GM19463 (cell line): ENCODE data around the gene SLC16A2.

Experiments
- ATAC-seq: cut with Tn5 transposase; IDR thresholded peaks from one replicate; pipeline ENCODE4 v1.9.1; 2021; ENCODE audit warnings: mild to moderate bottlenecking, moderate library complexity; ENCODE audit not compliant: unreplicated experiment

Gene SLC16A2

DNA sequence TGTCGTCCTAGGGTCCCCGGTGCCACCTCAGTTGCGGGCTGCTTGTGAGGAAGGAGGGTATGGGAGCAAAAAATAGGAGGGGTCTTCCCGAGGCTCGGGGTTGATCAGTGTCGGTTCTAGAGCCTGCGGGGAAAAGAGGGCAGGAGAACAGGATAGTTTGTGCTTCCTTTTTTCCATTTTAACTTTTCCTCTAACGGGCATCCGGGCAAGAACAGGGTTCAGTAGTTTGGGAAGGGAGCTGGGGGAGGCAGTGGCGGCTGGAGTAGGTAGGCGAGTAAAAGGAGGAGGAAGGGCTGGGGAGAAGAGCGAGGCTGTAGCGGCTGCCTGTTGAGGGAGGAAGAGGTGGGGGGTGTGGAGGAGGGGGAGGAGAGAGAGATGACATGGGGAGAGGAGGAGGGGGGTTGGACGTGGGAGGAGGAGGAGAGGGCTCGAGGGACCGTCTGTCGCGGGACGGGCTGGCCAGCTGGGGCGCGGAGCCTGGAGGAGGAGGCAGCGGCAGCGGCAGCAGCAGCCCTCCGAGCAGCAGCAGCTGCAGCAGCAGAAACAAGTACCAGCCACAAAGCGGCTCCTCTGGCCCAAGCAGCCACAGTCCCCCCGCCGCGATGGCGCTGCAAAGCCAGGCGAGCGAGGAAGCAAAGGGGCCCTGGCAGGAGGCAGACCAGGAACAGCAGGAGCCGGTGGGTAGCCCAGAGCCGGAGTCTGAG lies at the start of gene SLC16A2:
Gene SLC16A2 (plus strand): TSS at position 458 of the 704 bp plus-strand sequence. CDS start 145 bp downstream, at position 603.
- no peak for ATAC-seq

DNA sequence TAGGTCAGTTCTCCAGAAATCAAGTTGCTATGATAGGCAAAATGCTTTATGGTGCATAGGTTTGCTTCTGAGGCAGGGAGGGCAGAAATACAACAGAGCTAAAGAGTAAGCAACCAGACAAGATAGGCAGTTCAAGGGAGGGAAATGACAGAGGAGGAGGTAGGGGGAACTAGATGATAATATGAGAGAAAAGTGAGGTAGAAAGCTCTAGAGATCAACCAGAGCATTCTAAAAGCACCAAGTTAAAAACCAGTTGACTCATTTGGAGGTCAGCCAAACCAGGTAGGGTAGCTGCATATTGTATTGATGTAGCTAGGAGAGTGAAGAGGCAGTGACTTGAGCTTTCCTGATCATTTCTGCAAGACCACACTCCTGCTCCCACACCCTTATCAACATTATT lies 49.0 kb upstream of the SLC16A2 start:
- no peak for ATAC-seq

DNA sequence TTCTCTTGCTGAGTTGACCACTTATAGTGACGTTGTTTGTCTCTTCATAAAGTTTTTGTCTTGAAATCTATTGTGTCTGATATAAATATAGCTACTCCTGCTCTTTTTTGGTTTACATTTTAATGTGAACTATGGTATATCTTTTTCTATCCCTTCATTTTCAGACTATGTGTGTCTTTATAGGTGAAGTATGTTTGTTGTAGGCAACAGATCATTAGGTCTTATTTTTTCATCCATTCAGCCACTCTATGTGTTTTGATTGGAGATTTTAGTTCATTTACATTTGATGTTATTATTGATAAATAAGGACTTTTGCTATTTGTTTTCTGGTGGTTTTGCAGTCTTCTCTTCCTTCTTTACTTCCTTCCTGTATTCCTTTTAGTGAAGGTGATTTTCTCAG lies 44.0 kb upstream of the SLC16A2 start:
- ATAC-seq: no peak

DNA sequence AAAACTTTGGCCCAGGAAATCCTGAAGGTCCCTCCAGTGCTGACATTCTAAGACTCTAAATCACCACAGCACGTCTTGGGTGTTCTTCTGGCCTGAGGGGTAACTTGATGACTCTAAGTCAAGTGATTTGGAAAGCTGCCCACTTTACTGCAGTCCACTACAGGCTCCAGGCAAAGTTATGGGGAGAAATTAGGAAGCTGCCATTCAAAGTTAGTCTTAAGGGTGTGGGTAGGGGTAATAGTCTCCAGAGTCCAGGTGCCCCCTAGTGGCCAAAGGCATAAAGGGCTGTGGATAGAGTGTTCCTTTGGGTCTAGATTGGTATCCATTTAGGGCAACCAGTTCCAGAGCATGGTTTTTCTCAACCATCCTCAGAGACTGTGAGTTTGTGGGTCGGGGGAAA lies 38.7 kb upstream of the SLC16A2 start:
- peak; percentile 68 for ATAC-seq

DNA sequence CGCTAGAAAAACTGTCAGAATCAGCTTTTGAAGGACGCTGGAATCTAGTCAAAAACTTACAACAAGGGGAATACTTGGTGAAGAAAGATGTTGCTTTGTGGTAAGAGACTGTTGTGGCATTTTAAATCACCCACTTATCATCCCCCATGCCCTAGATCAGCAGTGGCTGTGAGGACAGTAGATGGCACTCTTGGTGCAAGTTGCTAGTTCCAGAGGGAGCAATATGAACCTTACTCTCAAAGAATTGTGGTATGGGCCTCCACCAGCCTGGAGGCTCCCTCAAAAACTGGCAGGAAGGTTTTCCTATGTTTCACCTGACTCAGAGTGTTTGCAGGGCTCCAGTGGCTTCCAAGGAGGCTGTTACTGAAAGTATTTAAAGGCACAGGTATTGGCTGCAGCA lies 37.7 kb upstream of the SLC16A2 start:
- peak; percentile 56 for ATAC-seq

DNA sequence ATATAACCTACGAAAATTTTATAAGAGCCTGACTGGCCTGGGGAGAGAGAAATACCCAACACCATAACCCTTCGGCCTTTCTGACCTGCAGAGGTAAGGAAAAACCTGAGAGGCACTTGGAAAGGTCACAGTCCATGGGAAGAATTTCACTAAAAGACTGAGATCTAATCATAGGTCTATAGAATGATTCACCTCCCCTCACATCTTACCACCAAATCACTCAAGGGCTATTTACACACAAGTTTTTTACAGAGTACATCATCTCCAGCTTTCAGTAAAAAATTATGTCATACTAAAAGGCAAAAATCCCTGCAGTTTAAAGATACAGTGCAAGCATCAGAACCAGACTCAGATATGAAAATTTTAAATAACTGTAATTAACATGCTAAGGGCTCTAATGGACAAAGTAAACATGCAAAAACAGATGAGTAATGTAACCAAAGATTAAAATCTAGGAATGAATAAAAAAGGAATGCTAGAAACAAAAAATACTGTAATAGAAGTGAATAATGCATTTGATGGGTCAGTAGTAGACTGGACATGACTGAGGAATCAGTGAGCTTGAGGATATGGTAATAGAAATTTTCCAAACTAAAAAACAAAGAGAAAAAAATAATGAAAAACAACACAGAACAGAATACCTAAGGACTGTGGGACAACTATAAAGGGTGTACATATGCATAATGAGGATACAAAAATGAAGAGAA lies 32.1 kb upstream of the SLC16A2 start:
- no peak for ATAC-seq

DNA sequence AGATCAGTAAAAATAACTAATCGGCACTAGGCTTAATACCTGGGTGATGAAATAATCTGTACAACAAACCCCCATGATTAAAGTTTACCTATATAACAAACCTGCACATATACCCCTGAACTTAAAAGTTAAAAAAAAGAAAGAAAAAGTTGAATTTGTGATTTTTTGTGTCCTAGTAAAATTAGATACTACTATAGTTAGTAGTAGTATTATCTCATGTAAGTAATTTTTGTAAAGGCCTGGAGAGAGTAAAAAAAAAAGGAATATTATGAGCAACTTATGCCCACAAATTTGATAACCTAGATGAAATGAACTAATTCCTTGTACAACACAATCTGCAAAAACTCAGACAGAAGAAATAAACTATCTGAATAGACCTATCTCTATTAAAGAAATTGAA lies 25.7 kb upstream of the SLC16A2 start:
- no peak for ATAC-seq

DNA sequence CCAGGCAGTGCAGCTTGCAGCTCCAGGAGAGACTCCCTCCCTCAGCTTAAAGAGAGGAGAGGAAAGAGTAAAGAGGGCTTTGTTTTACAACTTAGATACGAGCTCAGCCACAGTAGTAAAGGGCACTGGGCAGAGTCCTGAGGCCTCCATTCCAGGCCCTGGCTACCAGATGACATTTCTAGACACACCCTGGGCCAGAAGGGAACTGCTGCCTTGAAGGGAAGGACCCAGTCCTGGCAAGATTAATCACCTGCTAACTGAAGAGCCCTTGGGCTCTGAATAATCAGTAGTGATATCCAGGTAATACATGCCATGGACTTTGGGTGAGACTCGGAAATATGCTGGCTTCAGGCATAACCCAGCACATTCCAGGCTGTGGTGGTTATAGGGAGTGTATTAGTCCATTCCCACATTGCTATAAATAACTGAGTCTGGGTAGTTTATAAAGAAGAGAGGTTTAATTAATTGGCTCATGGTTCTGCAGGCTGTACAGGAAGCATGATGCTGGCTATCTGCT lies 15.3 kb upstream of the SLC16A2 start:
- ATAC-seq: no peak

DNA sequence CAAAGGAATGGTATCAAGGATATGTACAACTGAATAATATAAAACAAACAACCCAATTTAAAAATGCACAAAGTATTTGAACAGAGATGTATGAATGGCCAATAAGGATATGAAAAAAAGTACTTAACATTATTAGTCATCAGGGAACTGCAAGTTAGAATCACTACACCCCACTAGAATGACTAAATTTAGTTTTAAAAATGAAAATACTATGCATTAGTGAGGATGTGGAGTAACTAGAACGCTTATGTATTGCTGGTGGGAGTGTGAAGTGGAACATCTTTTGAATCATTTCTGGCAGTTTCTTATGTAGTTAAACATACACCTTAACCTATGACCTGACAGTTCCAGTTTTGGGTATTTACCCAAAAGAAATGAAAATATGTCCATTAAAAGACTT lies 13.0 kb upstream of the SLC16A2 start:
- ATAC-seq: peak; percentile 75

DNA sequence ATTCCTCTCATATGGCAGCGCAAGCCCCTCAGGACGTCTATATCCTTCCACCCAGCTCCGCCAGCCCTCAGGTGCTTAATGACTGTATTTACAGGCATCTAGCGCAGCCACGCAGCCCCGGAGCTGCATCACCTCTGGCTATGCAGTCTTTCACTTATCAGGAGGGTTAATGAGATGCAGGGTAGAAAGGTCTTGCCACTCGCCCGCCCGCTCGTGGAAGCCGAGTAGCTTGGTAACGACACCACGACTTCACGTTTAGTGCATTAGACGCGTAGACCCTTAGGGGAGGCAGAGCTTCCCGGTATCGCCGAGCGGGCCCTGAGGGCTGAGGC lies 1.5 kb upstream of the SLC16A2 start:
- ATAC-seq: no peak

DNA sequence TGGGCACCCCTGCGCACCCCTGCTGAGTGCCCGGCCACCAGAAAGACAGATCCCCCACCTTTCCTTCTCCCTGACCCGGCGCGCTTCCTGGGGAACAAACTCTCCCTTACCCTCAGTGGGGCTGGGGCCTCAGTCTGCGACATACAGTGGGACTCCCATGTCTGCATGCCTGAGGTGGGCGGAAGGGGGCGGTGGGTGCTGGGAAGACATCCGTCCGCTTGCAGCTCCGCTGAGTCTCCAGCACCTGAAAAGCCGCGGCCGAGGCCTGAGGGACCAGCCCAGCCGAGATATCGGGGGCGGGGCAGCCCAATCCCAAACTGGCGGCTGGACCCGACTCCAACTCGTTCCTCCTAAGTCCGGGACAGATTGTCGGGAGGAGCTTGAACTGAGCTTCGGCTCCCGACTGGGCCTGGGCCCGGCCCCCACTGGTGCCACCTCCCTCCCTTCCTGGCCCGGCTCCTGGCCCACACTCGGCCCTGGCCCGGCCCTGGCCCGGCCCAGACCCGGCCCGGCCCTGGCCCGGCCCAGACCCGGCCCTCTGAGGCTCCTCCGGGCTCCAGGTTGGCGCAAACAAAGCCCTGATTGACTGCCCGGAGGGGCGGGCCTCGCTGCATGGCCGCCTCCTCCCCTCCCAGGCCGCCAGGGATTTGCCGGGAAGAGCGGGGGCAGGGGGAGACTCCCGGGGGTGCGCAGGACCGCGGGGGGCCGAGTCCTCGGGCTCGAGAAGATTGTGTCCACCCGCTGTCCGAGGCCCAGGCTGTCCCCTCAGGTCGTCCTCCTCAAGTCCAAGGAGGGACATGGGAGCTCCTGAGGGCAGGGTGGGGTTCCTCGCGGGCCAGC lies 877 bp upstream of the SLC16A2 start:
- no peak for ATAC-seq

DNA sequence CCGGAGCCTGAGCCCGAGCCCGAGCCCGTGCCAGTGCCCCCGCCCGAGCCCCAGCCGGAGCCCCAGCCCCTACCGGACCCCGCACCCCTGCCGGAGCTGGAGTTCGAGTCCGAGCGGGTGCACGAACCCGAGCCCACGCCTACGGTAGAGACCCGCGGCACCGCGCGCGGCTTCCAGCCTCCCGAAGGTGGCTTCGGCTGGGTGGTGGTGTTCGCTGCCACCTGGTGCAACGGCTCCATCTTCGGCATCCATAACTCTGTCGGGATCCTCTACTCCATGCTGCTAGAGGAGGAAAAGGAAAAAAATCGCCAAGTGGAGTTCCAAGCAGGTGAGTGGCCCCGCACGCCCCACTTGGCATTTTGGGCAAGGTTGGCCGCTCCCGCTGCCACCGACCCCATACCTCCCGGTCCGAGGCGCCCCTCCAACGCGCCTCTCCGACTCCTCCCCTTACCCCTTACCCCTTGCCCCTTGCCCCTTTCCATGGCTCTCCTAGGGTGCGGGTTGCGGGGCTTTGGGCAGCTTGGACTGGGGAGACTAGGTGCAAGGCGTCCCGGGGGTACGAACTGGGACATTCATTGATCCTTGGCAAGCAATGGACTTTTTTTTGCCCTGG lies 553 bp downstream of the SLC16A2 start:
- ATAC-seq: no peak

DNA sequence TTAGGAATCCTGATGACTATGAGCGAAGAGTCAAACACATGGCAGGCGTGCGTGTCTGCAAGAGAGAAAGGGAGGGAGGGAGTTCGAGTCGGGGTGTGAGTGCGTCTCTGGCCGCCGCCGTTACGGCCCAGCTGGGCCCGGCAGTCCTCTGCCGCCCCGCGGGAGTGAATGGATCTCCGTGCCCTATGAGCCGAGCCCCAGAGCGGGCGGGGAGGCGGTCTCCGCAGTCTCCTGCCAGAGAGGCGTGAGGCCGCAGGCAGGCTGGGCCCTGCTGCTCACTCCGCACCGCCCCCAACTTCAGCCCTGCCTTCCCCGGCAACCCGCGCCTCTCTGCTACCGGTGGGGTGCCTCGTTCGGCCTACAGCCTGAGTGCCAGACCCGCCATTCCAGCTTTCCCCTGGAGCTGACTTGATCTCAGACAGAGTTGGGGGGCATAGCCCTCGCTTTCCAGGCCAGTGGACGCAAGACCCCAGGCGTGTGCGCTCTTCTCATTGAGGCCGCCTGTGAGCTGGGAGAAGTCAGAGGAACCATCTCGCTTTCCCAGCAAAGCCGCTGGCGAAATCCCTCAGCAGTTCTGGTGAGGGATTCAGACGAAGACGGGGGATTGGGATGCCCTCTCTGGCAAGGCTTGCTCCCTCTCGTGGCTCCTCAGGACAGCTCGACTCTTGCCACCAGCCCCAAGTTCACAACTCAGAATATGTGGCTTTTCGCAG lies 1.4 kb downstream of the SLC16A2 start:
- ATAC-seq: no peak

DNA sequence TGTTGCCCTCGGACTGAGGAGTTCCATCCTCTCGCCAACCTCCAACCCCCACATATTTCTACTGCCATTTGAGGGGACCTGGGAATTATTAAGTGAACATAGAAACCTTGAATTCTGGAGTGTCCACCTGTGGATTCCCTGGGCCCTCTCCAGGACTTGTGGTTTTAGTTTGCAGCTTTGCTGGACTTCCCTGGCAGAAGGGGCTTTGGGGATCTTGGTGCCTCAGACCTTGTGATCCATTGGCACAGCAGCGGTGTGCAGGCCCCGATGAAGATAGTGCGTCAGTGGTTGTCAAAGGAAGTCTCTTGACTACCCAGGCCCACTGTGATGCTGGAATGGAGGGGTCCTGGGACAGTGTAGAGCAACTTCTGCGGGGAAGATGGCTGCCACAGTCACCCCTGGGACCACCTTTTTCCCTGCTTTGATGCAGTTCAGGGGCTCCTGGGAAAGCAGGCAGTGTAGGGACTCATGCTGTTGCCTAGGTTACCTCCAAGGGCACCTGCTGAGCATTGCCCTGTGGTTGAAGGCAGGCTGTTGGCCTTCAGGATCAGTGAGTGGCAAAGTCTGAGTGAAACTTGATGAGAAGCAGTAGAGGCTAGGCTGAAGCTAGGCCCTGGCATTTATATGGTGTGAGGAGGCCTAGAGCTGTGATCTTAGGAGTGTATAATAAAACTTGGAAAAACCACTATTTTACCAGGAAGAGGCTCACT lies 2.2 kb downstream of the SLC16A2 start:
- ATAC-seq: no peak

DNA sequence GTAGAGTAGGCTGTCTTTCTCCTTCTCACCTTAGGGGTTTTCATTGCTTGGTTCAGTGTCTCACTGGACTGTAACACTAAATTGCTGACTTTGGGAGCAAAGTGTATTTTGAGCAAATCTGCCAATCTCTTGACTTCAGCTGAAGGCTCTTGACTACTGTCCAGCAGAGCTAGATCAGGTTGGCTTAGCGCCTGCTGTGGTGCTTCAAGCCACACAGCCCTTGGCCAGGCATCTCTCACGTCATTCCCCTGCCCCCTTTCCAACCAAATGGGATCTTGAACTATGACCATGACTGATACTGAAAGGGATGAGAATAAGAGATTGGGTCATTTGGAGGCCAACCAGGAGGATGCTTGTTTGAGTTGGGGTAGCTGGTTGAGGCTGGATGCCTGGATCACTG lies 4.8 kb downstream of the SLC16A2 start:
- no peak for ATAC-seq

DNA sequence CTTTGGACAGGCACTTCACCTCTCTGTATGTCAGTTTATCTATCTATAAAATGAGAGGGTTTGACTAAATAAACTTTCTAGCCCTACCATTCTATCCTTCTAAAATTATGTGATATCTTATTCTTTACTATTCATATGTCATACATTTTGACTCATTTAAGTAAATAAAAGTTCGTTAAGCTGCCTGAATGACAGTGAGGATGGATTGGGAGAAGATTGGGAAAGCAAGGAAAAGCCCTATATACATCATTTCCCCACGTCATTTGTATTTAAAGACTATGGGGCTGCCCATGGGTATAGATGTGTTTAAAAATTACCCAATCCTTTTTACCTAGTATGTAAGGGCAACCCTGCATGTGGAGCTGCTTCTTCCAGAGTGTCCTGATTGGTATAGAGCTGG lies 5.3 kb downstream of the SLC16A2 start:
- ATAC-seq: no peak

DNA sequence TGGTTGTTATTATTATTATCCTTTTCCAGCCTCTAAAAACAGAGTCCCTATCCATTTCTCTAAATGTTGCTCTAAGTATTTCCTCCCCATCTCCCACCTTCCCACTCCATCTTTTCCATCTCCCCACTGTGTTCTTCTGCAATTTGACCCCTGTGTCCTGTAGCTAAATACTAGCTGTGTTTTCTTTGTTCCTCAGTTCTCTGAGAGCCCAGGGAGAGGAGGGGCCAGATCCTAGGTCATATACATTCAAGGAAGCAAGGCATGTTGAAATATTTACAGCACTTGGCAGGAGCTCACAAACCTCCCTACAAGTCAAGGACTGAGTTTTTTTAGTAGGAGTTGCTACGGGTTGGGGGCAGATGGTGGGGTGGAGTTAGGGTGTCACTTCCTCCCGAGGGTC lies 10.5 kb downstream of the SLC16A2 start:
- no peak for ATAC-seq

DNA sequence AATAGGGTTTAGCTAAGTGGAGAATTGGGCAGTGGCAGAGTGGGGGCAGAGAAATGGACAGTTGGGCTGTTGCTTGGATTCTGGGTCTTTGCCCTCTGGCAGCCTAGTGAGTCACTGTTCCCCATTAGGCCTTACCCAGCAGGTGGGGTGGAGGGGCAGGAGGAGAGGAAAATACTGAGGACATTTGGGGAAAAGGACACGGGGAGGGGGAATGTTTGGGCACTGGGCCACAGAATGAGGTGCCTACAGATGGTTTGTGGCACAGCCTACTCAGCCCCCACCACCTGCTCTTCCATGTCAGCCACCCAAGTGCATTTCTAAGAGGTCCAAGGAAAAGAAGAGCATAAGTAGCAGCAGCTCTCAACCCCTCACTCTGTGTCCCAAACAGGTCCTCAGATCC lies 13.0 kb downstream of the SLC16A2 start:
- ATAC-seq: no peak

DNA sequence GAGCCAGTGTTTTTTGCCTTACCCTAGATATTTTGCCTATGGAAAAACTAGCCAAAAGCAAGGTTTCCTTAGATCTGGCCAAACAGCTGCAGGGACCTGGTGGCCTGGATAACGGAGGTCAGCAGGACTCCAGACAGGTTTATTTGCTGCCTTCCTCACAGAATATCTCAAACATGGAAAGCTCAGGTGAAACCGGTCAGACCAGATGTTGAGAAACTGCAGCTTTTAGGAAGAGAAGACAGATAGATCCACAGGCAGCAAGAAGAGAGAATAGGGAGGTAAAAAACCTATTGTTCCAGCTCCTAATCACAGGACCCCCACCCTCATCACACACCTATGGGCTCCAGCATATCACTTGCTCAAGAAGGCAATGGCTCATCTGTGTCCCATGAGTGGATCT lies 16.2 kb downstream of the SLC16A2 start:
- ATAC-seq: no peak

DNA sequence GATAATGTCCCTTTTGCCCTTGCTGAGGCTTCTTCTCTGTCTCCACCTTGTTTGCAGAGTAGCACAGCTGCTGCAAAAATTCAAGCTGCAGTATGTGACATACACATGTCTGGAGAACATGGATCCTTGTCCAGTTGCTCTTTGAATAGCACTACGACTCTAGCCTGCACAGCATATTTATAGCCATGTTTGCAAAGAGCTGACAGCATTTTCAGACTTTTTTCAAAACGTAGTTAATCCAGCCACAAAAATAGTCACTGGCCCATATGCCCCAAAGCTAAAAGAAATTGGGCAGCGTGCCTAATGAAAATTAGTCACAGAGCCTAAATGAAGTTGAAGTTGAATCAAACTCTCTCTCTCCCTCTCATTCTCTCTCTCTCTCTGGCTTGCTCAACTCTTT lies 17.5 kb downstream of the SLC16A2 start:
- no peak for ATAC-seq
